Natural killer cell (primary cell): Measurements from ENCODE around the gene APC2. TPM values are rescaled to one million over a fixed set of nuclear protein-coding genes. Genes with fewer than 3 reads are reported as not detected.

Experiments used
- ATAC-seq, 3 donors: fragments of 150-1000 bp in 2 of 3; fragments of 200-7000 bp in 1 of 3; cut with Tn5 transposase; 1 replicate in 1 of 3; 2 replicates in 2 of 3; pipeline ENCODE4 v1.10.0; 2021; ENCODE audit warnings: mild to moderate bottlenecking in 2 of 3, moderate library complexity in 2 of 3
- DNase-seq, 2 donors: peaks; one replicate each; pipeline versions ENCODE4 v3.0.0 to v3.0.0-alpha.2; 2013 to 2021; ENCODE audit warnings: mixed read lengths in 1 of 2
- H3K27ac ChIP-seq: one replicate; pipeline ENCODE4 v1.5.1; 2013; ENCODE audit warnings: mild to moderate bottlenecking, low read length
- H3K27me3 ChIP-seq: one replicate; pipeline ENCODE4 v1.6.1; 2013; ENCODE audit warnings: low read length; ENCODE audit not compliant: control insufficient read depth, insufficient read depth
- H3K36me3 ChIP-seq: one replicate; pipeline ENCODE4 v1.6.1; 2013; ENCODE audit warnings: low read length; ENCODE audit not compliant: control insufficient read depth, insufficient read depth
- H3K4me1 ChIP-seq: one replicate; pipeline ENCODE4 v1.6.1; 2013; ENCODE audit warnings: low read length; ENCODE audit not compliant: control insufficient read depth, insufficient read depth
- H3K4me3 ChIP-seq: one replicate; pipeline ENCODE4 v1.5.1; 2013; ENCODE audit warnings: low read length
- H3K9me3 ChIP-seq: one replicate; pipeline ENCODE4 v1.6.1; 2013; ENCODE audit warnings: low read length; ENCODE audit not compliant: control insufficient read depth, insufficient read depth
- H3K27ac Mint-ChIP-seq, 2 donors: one replicate each; pipeline ENCODE4 v1.8.0; 2022; ENCODE audit warnings: mild to moderate bottlenecking in 2 of 2, mixed read lengths in 2 of 2, moderate library complexity in 1 of 2
- H3K27me3 Mint-ChIP-seq, 2 donors: one replicate each; pipeline ENCODE4 v1.8.0; 2022; ENCODE audit warnings: low read depth in 2 of 2, mixed read lengths in 2 of 2
- H3K36me3 Mint-ChIP-seq: one replicate; pipeline ENCODE4 v1.8.0; 2022; ENCODE audit warnings: mixed read lengths
- H3K4me1 Mint-ChIP-seq, 2 donors: one replicate each; pipeline ENCODE4 v1.8.0; 2022; ENCODE audit warnings: mixed read lengths in 2 of 2
- H3K4me3 Mint-ChIP-seq: one replicate; pipeline ENCODE4 v1.8.0; 2022; ENCODE audit warnings: mild to moderate bottlenecking, moderate library complexity, mixed read lengths
- H3K9me3 Mint-ChIP-seq, 2 donors: one replicate each; pipeline ENCODE4 v1.8.0; 2022; ENCODE audit warnings: mixed read lengths in 2 of 2
- CTCF ChIP-seq: fragments of 200-600 bp; IDR thresholded peaks from one replicate; pipeline ENCODE4 v1.8.0; 2022; ENCODE audit warnings: antibody characterized with exemption
- WGBS: methylation state at CpG from one replicate; pipeline ENCODE4 v1.1.7; 2013; ENCODE audit warnings: missing lambda C conversion rate; ENCODE audit not compliant: insufficient coverage; 5-methylcytosine and 5-hydroxymethylcytosine counted together
- intact Hi-C: fragments of 100-400 bp; cut with micrococcal nuclease; formaldehyde crosslinking; loops from one replicate; pipeline ENCODE4 v1.14.2; 2022
- total RNA-seq, 4 donors: library from RNA; stranded (reverse); fragments of 120-200 nt in 1 of 4; gene quantifications; one replicate each; pipeline versions ENCODE4 v1.2.3 to v1.2.4, GENCODE V29; 2013 to 2022

Gene APC2
- total RNA-seq, 3 donors from 2014 or later (not counting 1 experiment from before 2014, with no cell fraction given), result 0.14 to 0.58 (median 0.27) TPM

DNA sequence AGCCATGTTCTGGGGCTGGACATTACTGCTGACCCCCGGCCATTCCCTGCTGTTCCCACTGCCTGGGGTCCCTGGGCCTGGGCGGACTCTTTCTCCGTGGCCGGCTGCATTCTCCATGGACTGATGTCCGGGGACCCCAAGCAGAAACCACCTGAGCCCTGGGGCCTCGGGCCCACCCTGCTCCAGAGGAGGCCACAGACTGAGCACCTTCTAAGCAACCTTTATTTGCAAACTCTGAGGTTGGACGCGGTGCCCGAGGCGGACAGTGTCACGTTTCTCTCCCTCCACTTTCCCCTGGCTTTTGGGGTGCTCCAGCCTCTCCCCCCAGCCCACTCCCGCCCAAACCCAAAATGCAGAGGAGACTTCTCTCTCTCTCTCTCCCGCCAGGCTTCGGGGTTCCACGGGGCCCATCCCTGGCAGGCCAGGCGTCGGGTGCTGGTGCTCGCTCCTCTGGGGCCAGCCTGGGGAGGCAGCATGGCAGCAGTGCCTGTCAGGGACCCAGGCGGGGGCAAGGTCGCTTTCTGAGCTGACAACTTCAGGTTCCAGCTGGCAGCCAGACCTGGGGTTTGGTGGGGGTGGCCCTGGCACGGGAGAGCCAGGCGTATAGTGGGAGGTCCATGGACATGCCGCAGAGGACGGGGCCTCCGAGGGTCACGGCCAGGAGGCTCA is 31.4 kb downstream of the APC2 start:
- H3K9me3 Mint-ChIP-seq, result no peaks in the 10 kb centered on the region
- H3K4me3 Mint-ChIP-seq, result no peak overlapping the region
- H3K4me1 Mint-ChIP-seq, result peaks cover 9 to 25% of the 10 kb centered on the region in 2 donors
- no peak for DNase-seq
- no peak overlapping the region for H3K27ac ChIP-seq
- H3K4me1 ChIP-seq, result peaks cover 25% of the 10 kb centered on the region
- intact Hi-C loops, result no loop called here
- H3K27me3 ChIP-seq, result no peaks in the 10 kb centered on the region
- ATAC-seq, result no peak
- no peaks in the 10 kb centered on the region for H3K36me3 Mint-ChIP-seq
- H3K4me3 ChIP-seq, result no peak overlapping the region
- no peak for TF ChIP-seq CTCF
- H3K9me3 ChIP-seq, result no peaks in the 10 kb centered on the region
- no peaks in the 10 kb centered on the region for H3K27me3 Mint-ChIP-seq
- H3K36me3 ChIP-seq, result peaks cover 2% of the 10 kb centered on the region
- H3K27ac Mint-ChIP-seq, result no peak overlapping the region
- WGBS, result 93% methylated on average over 26 of the region's 26 CpGs

- 86% methylated on average over 36 of the region's 36 CpGs for WGBS
- TF ChIP-seq CTCF, result no peak
- no peak for ATAC-seq
- Histone ChIP-seq H3K36me3 (peaks cover 2% of the 10 kb centered on the region), H3K9me3 (no peaks in the 10 kb centered on the region), H3K27ac (no peak overlapping the region), H3K4me3 (no peak overlapping the region), H3K4me1 (peaks cover 25% of the 10 kb centered on the region), H3K27me3 (no peaks in the 10 kb centered on the region)
- no peaks in the 10 kb centered on the region for H3K9me3 Mint-ChIP-seq
- intact Hi-C loops, result no loop called here
- H3K27me3 Mint-ChIP-seq, result no peaks in the 10 kb centered on the region
- no peak overlapping the region for H3K4me3 Mint-ChIP-seq
- H3K36me3 Mint-ChIP-seq, result no peaks in the 10 kb centered on the region
- H3K27ac Mint-ChIP-seq, result no peak overlapping the region
- H3K4me1 Mint-ChIP-seq, result peaks cover 9 to 25% of the 10 kb centered on the region in 2 donors
- DNase-seq, result no peak
Measured at GRCh38 chr19:1481893-1482360, 32.0 kb downstream of the APC2 start.

DNA sequence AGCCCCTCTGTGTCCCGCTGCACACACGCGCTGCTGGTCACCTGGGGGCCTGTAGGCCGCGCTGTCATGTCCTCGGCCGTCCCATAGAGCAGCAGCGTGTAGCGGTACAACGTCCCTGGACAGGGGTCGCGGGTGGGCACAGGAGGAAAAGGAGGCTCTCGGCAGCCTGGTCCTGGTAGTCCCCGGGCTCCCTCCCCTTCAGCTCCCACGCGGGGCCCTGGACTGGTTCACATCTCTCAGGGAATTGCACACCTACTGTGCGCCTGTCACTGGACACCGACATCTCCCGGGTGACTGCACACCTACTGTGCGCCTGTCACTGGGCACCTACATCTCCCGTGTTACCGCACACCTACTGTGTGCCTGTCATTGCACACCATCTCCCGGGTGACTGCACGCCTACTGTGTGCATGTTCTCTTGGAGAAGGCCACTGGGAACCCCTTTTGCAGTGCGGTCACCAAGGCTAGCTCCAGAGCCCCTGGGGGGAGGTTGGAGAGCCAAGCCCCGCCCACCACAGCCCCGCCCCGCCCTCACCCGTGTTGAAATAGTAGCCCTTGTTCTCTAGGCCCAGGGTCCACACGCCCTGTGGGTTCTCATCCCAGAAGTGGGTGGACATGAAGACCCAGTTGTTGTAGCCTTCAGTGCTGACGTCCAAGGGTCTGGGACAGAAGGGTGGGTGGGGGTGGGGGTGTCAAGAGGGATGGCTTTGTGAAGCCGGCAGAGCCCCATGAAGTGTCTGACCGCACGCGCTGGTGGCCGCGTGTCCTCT is 32.6 kb downstream of the APC2 start:
- no peaks in the 10 kb centered on the region for H3K27me3 ChIP-seq
- Mint-ChIP-seq H3K27ac (no peak overlapping the region), H3K9me3 (no peaks in the 10 kb centered on the region), H3K27me3 (no peaks in the 10 kb centered on the region), H3K36me3 (no peaks in the 10 kb centered on the region), H3K4me1 (peaks cover 9 to 21% of the 10 kb centered on the region in 2 donors), H3K4me3 (no peak overlapping the region)
- no peak overlapping the region for H3K4me3 ChIP-seq
- intact Hi-C loops, result no loop called here
- no peak for DNase-seq
- no peaks in the 10 kb centered on the region for H3K36me3 ChIP-seq
- no peaks in the 10 kb centered on the region for H3K9me3 ChIP-seq
- no peak for TF ChIP-seq CTCF
- H3K27ac ChIP-seq, result no peak overlapping the region
- 92% methylated on average over 37 of the region's 37 CpGs for WGBS
- no peak for ATAC-seq
- peaks cover 21% of the 10 kb centered on the region for H3K4me1 ChIP-seq
